Activated naive CD4-positive, alpha-beta T cell treated with anti-CD3 and anti-CD28 coated beads, Interleukin-2, amount 50 U/mL, for 72 hours (primary cell): ENCODE measurements around the gene TLK1. TPM values are rescaled to one million over a fixed set of nuclear protein-coding genes. Genes with fewer than 3 reads are reported as not detected.

Experiments used
- ATAC-seq, 2 donors: fragments of 150-1000 bp; cut with Tn5 transposase; 2 replicates each; pipeline ENCODE4 v1.10.0; 2021; ENCODE audit warnings: mild to moderate bottlenecking in 2 of 2, moderate library complexity in 2 of 2
- DNase-seq, 2 donors: peaks; one replicate each; pipeline ENCODE4 v3.0.0; 2021 to 2022; ENCODE audit warnings: low spot score in 2 of 2
- H3K27ac Mint-ChIP-seq, 2 donors: one replicate each; pipeline ENCODE4 v1.8.0; 2022; ENCODE audit warnings: mild to moderate bottlenecking in 2 of 2, mixed read lengths in 2 of 2
- H3K36me3 Mint-ChIP-seq, 2 donors: one replicate each; pipeline ENCODE4 v1.8.0; 2022; ENCODE audit warnings: mixed read lengths in 2 of 2
- H3K9me3 Mint-ChIP-seq, 2 donors: one replicate each; pipeline ENCODE4 v1.8.0; 2022; ENCODE audit warnings: mixed read lengths in 2 of 2
- total RNA-seq, 2 donors: library from RNA; stranded (reverse); gene quantifications; one replicate each; pipeline ENCODE4 v1.2.3, GENCODE V29; 2022

The TLK1 gene
- total RNA-seq, 2 donors from 2014 or later = 56.9 to 81.0 TPM

GRCh38 chr2:171158036-171158789, 2.5 kb downstream of the TLK1 start:
- Mint-ChIP-seq H3K9me3 (no peaks in the 10 kb centered on the region), H3K27ac (no peak overlapping the region), H3K36me3 (peaks cover 16 to 17% of the 10 kb centered on the region in 2 donors)
- DNase-seq = no peak
- no peak for ATAC-seq

GRCh38 chr2:171157109-171157500, 3.6 kb downstream of the TLK1 start:
- Mint-ChIP-seq H3K36me3 (peaks cover 16 to 17% of the 10 kb centered on the region in 2 donors), H3K9me3 (no peaks in the 10 kb centered on the region), H3K27ac (peak overlapping the region in 1 of 2 donors; percentile 37)
- ATAC-seq (no peak), DNase-seq (no peak)

DNA sequence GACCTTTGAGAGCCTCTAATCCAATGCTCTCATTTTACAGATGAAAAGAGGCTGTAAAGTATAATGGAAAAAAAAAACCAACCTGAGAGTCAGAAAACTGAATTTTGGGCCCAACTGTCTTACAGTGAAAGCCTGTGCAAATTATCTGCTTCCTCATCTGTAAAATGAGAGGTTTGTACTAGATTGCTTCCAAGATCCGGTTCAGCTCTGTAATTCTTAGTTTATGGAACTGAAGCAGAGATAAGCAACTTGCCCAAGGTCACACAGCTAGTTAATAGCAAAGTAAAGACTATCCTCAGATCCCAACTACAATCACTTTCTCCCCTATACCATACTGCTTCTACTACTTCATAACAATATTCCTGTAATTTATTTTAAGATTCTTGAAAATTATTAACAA, 6.3 kb downstream of the TLK1 start:
- H3K9me3 Mint-ChIP-seq = no peaks in the 10 kb centered on the region
- no peak for ATAC-seq
- no peak for DNase-seq
- H3K27ac Mint-ChIP-seq = no peak overlapping the region
- peaks cover 5 to 12% of the 10 kb centered on the region in 2 donors for H3K36me3 Mint-ChIP-seq

DNA sequence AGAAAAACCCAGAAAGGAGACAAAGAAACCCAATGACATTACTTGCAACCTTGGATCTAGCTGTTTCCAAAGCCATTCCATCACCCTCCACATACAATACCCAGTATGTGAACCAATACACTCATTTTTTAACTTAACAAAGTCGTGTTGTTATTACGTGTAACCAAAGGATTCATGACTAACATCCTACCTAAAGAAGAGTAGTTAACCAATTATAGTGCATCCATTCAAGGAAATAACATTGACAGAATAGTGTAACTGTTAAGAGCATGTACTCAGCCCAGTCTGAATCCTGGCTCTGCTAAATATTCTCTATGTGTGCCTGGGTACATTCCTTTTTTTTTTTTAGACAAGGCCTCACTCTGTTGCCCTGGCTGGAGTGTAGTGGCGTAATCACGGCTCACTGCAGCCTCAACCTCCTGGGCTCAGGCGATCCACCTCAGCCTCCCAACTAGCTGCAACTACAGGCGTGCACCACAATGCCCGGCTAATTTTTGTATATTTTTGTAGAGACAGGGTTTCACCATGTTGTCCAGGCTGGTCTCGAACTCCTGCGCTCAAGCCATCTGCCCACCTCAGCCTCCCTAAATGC, 9.9 kb downstream of the TLK1 start:
- peak; percentile 62 to 74 for ATAC-seq
- H3K27ac Mint-ChIP-seq = no peak overlapping the region
- no peak for DNase-seq
- no peaks in the 10 kb centered on the region for H3K36me3 Mint-ChIP-seq
- no peaks in the 10 kb centered on the region for H3K9me3 Mint-ChIP-seq

GRCh38 chr2:171149986-171150693, 10.6 kb downstream of the TLK1 start:
- Mint-ChIP-seq H3K36me3 (no peaks in the 10 kb centered on the region), H3K27ac (peak overlapping the region in 1 of 2 donors; percentile 40), H3K9me3 (no peaks in the 10 kb centered on the region)
- DNase-seq (no peak), ATAC-seq (peak; percentile 62 to 75)

DNA sequence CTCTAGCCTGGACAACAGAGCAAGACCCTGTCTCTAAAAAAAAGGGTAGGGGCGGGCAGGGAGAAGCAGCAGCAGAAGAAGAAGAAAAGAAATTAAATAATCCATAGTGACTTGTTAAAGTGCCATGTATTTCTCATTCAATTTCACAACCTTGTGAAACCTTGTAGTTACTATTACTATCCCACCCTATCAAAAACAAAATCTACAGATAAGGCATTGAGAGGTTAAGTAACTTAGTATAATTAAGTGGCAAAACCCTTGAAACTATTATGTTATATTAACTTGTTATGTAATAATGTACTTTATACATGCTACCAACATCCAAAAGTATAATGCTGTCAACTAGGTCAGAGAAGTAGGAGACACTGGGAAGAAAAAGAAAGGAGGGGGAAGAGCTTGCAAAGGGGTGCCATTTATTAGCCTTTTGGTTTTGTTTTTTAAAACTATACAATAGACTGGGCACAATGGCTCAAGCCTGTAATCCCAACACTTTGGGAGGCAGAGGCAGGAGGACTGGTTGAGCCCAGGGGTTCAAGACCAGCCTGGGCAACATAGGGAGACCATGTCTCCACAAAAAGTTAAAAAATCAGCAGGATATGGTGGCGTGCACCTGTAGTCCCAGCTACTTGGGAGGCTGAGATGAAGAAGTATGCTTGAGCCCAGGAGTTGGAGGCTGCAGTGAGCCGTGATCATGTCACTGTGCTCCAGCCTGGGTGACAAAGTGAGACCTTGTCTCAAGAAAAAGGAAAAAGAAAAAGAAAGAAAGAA, 11.3 kb downstream of the TLK1 start:
- Mint-ChIP-seq H3K27ac (no peak overlapping the region), H3K36me3 (peaks cover 0 to 7% of the 10 kb centered on the region in 2 donors), H3K9me3 (no peaks in the 10 kb centered on the region)
- DNase-seq = no peak
- no peak for ATAC-seq

DNA sequence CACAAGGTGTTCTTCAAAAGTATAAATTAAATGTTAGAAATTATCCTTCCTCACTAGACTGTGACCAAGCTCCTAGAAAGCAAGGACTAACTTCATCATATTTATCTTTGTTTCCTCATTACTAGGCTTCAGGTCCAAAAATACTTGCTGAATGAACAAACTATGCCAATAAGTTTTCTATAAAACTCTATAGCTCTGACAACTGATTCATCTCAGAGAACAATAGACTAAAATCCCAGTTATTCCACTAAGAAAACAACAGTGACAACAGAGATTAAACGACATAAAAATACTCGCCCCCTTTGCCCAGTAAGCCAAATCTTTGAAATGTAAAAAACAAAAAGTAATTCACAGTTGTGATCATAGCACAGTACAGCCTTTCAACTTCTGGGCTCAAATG, 13.6 kb downstream of the TLK1 start:
- peaks cover 0 to 7% of the 10 kb centered on the region in 2 donors for H3K36me3 Mint-ChIP-seq
- DNase-seq = no peak
- ATAC-seq = no peak
- H3K9me3 Mint-ChIP-seq = no peaks in the 10 kb centered on the region
- H3K27ac Mint-ChIP-seq = peak overlapping the region; percentile 43 to 67

GRCh38 chr2:171146633-171147032, 14.1 kb downstream of the TLK1 start:
- H3K36me3 Mint-ChIP-seq = peaks cover 0 to 7% of the 10 kb centered on the region in 2 donors
- no peaks in the 10 kb centered on the region for H3K9me3 Mint-ChIP-seq
- ATAC-seq (no peak), DNase-seq (no peak)
- H3K27ac Mint-ChIP-seq = peak overlapping the region in 1 of 2 donors; percentile 43

- Mint-ChIP-seq H3K27ac (no peak overlapping the region), H3K36me3 (peaks cover 0 to 7% of the 10 kb centered on the region in 2 donors), H3K9me3 (no peaks in the 10 kb centered on the region)
- no peak for ATAC-seq
- DNase-seq = no peak
Observed at GRCh38 chr2:171146071-171146470, 14.6 kb downstream of the TLK1 start.

DNA sequence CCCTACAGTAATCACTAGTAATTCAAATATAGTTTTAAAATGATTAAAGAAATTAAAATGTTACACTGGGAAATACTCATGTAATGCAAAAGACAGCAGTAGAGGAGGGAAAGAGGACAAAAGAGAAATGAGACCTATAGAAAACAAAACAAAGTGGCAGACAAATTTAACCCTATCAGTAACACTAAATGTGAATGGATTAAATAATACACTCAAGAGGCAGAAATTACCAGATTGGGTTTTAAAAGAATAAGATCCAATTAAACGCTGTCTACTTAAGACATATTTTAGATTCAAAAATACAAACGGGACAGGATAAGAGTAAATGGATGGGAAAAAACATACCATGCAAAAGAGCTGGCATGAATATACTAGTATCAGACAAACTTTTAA, 17.0 kb downstream of the TLK1 start:
- DNase-seq = no peak
- no peak for ATAC-seq
- H3K9me3 Mint-ChIP-seq = no peaks in the 10 kb centered on the region
- peaks cover 0 to 7% of the 10 kb centered on the region in 2 donors for H3K36me3 Mint-ChIP-seq
- H3K27ac Mint-ChIP-seq = no peak overlapping the region

- H3K9me3 Mint-ChIP-seq = no peaks in the 10 kb centered on the region
- DNase-seq (no peak), ATAC-seq (no peak)
- H3K36me3 Mint-ChIP-seq = peaks cover 0 to 7% of the 10 kb centered on the region in 2 donors
- H3K27ac Mint-ChIP-seq = no peak overlapping the region
Observed at GRCh38 chr2:171142398-171142797, 18.3 kb downstream of the TLK1 start.

DNA sequence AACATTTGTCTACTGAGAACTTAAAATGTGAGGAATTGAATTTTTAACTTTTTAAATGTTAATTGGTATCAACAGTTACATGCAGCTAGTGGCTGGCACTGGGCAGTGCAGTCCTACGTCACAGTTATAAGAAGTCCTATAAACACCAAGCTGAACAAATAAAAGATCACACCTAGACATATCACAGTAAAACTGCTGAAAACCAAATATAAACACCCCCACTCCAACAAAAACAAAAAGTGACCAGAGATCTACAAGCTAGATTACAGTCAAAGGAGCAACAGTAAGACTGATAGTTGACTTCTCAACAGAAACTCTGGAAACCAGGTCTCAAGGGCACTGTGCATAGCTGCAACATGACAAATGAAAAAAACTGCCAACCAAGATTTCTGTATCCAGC, 19.4 kb downstream of the TLK1 start:
- peaks cover 0 to 7% of the 10 kb centered on the region in 2 donors for H3K36me3 Mint-ChIP-seq
- H3K9me3 Mint-ChIP-seq = no peaks in the 10 kb centered on the region
- ATAC-seq = peak; percentile 45 to 64
- no peak for DNase-seq
- H3K27ac Mint-ChIP-seq = no peak overlapping the region

DNA sequence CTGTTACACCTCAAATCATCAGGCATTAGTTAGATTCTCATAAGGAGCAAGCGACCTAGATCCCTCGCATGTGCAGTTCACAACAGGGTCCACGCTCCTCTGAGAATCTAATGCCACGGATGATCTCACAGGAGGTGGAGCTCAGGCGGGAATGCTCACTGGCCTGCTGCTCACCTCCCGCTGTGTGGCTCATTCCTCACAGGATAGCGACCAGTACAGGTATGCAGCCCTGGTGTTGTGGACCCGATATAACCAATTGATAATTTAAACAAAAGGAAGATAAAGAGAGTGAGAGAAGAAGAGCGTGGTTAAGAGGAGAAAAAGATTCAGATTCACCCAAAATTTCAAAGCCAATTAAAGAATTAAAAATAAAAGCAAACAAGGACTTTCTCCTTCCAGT, 20.8 kb downstream of the TLK1 start:
- ATAC-seq (no peak), DNase-seq (no peak)
- Mint-ChIP-seq H3K36me3 (peaks cover 0 to 5% of the 10 kb centered on the region in 2 donors), H3K9me3 (no peaks in the 10 kb centered on the region), H3K27ac (no peak overlapping the region)

- DNase-seq = peak in 1 of 2 donors; percentile 9
- Mint-ChIP-seq H3K27ac (peak overlapping the region; percentile 60 to 93), H3K36me3 (peaks cover 4 to 11% of the 10 kb centered on the region in 2 donors), H3K9me3 (no peaks in the 10 kb centered on the region)
- ATAC-seq = peak; percentile 92 to 94
Observed at GRCh38 chr2:171136024-171136423, 24.7 kb downstream of the TLK1 start.

DNA sequence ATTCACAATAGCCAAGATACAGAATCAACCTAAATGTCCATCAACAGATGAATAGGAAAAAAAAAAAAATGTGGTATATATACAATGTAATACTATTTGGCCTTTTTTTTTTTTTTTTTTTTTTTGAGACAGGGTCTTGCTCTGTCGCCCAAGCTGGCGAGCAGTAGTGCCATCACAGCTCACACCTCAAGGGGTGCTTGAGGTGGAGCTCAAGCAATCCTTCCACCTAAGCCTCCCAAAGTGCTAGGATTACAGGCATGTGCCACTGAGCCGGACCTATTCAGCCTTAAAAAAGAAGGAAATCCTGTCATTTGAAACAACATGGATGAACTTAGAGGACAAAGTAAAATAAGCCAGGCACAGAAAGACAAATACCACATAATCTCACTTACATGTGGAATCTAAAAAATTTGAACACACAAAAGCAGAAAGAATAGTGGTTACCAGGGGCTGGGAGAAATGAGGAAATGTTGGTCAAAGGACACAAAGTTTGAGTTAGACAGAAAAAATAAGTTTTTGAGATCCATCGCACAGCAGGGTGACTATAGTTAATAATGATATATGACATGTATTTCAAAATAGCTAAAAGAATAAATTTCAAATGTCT, 26.0 kb downstream of the TLK1 start:
- Mint-ChIP-seq H3K9me3 (no peaks in the 10 kb centered on the region), H3K27ac (no peak overlapping the region), H3K36me3 (peaks cover 4 to 11% of the 10 kb centered on the region in 2 donors)
- ATAC-seq (no peak), DNase-seq (no peak)

DNA sequence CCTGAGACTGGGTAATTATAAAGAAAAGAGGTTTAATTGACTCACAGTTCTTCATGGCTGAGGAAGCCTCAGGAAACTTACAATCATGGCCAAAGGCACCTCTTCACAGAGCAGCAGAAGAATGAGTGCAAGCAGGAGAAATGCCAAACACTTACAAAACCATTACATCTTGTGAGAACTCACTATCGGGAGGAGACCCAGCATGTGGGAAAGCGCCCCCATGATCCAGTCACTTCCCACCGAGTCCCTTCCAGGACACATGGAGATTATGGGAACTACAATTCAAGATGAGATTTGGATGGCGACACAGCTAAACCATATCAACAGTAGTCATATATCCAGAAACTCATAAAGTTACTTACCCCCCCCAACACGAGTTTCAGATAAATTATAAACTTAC, 28.6 kb downstream of the TLK1 start:
- DNase-seq (no peak), ATAC-seq (no peak)
- H3K9me3 Mint-ChIP-seq = no peaks in the 10 kb centered on the region
- peaks cover 4 to 11% of the 10 kb centered on the region in 2 donors for H3K36me3 Mint-ChIP-seq
- peak overlapping the region in 1 of 2 donors; percentile 46 for H3K27ac Mint-ChIP-seq
